ENCODE data around the gene C22orf31. TPM values are rescaled to one million over a fixed set of nuclear protein-coding genes. Genes with fewer than 3 reads are reported as not detected.

C22orf31 gene
- total and polyA plus RNA-seq, 2 donors (not counting 3 experiments of a cell fraction or from before 2014, with no cell fraction given): not detected

- H3K4me2 ChIP-seq (ENCODE audit: insufficient read depth, low read length): peak overlapping the region; percentile 77
- BruUV-seq (replicated peaks): no TSS peak
- no peaks in the 10 kb centered on the region for H3K36me3 ChIP-seq (ENCODE audit: control insufficient read depth in 2 of 2, extremely low read depth in 1 of 2, insufficient read depth in 2 of 2, low read length in 2 of 2)
- intact Hi-C loops (cut with micrococcal nuclease) (loop anchor here (1.0 to 5.0 kb wide), 5 partner anchors 10 to 230 kb away; partner anchors contain the start of genes XBP1 and ZNRF3), dilution Hi-C loops (cut with MboI; ENCODE audit: extremely low pct_ligation_motif_present, low sequenced_read_pairs) (no loop called here)
- DNase-seq (ENCODE audit: low read depth, low spot score): peak; percentile 82
- H3K4me3 ChIP-seq (replicated peaks in 1 of 3; ENCODE audit: insufficient read depth in 1 of 3, low read depth in 1 of 3, low read length in 3 of 3): peak overlapping the region; percentile 19 to 61 (median 52)
- no peaks in the 10 kb centered on the region for H3K27me3 ChIP-seq (ENCODE audit: control insufficient read depth in 2 of 2, insufficient read depth in 2 of 2, low read length in 2 of 2)
- ChIA-PET CTCF (interaction anchor here (0.7 to 3.2 kb wide), 13 partner anchors 10 to 430 kb away, joined by 3 to 38 read pairs (median 4); partner anchors contain the start of gene ZNRF3), POLR2A (interaction anchor here (0.7 kb wide), 1 partner anchor 148 kb away, joined by 5 read pairs; no protein-coding TSS in a partner anchor)
- no peak for FAIRE-seq
- H3K9me1 ChIP-seq (replicated peaks; ENCODE audit: control insufficient read depth, extremely low read depth, insufficient read depth, low read length): no peaks in the 10 kb centered on the region
- H3K9ac ChIP-seq (replicated peaks; ENCODE audit: extremely low read depth, insufficient read depth, low read length): peak overlapping the region; percentile 74
- H3K79me2 ChIP-seq (ENCODE audit: control insufficient read depth, insufficient read depth, low read length): no peaks in the 10 kb centered on the region
- peak; percentile 69 for TF ChIP-seq POLR2AphosphoS5 (IDR thresholded peaks at IDR 0.05; ENCODE audit: insufficient read depth, low read depth, low read length)
- no peak for TF ChIP-seq MAX (IDR thresholded peaks at IDR 0.05; ENCODE audit: insufficient read depth, insufficient read length)
- H2AFZ ChIP-seq (ENCODE audit: low read depth, low read length): peak overlapping the region; percentile 73
- no peaks in the 10 kb centered on the region for H3K9me3 ChIP-seq (replicated peaks; ENCODE audit: control insufficient read depth, insufficient read depth, low read length)
- H3K27ac ChIP-seq (ENCODE audit: insufficient read depth, low read depth, low read length): peak overlapping the region; percentile 99
- H3K4me1 ChIP-seq (ENCODE audit: control insufficient read depth, extremely low read depth, insufficient read depth, low read length): peaks cover 27% of the 10 kb centered on the region
- H4K20me1 ChIP-seq (replicated peaks; ENCODE audit: control insufficient read depth, extremely low read depth, insufficient read depth, low read length): no peaks in the 10 kb centered on the region
Measured at GRCh38 chr22:29030618-29031226, 30.9 kb downstream of the C22orf31 start.

GRCh38 chr22:29030016-29030617, 31.5 kb downstream of the C22orf31 start:
- Histone ChIP-seq H3K9me3 (replicated peaks; ENCODE audit: control insufficient read depth, insufficient read depth, low read length) (no peaks in the 10 kb centered on the region), H3K4me3 (replicated peaks in 1 of 3; ENCODE audit: insufficient read depth in 1 of 3, low read depth in 1 of 3, low read length in 3 of 3) (peak overlapping the region; percentile 19 to 61 (median 52)), H3K79me2 (ENCODE audit: control insufficient read depth, insufficient read depth, low read length) (no peaks in the 10 kb centered on the region), H3K9me1 (replicated peaks; ENCODE audit: control insufficient read depth, extremely low read depth, insufficient read depth, low read length) (no peaks in the 10 kb centered on the region), H3K27me3 (ENCODE audit: control insufficient read depth in 2 of 2, insufficient read depth in 2 of 2, low read length in 2 of 2) (no peaks in the 10 kb centered on the region), H3K4me1 (ENCODE audit: control insufficient read depth, extremely low read depth, insufficient read depth, low read length) (peaks cover 27% of the 10 kb centered on the region), H3K36me3 (ENCODE audit: control insufficient read depth in 2 of 2, extremely low read depth in 1 of 2, insufficient read depth in 2 of 2, low read length in 2 of 2) (no peaks in the 10 kb centered on the region), H2AFZ (ENCODE audit: low read depth, low read length) (peak overlapping the region; percentile 73), H3K27ac (ENCODE audit: insufficient read depth, low read depth, low read length) (peak overlapping the region; percentile 99), H3K4me2 (ENCODE audit: insufficient read depth, low read length) (peak overlapping the region; percentile 77), H3K9ac (replicated peaks; ENCODE audit: extremely low read depth, insufficient read depth, low read length) (peak overlapping the region; percentile 74), H4K20me1 (replicated peaks; ENCODE audit: control insufficient read depth, extremely low read depth, insufficient read depth, low read length) (no peaks in the 10 kb centered on the region)
- BruUV-seq (replicated peaks): TSS peak; percentile 53
- dilution Hi-C loops (cut with MboI; ENCODE audit: extremely low pct_ligation_motif_present, low sequenced_read_pairs) (no loop called here), intact Hi-C loops (cut with micrococcal nuclease) (loop anchor here (2.0 to 5.0 kb wide), 2 partner anchors 98 to 229 kb away; partner anchors contain the start of gene XBP1)
- DNase-seq (ENCODE audit: low read depth, low spot score): no peak
- no peak for FAIRE-seq
- TF ChIP-seq GATA2 (IDR thresholded peaks at IDR 0.05; ENCODE audit: insufficient read depth, insufficient read length, low read depth, low read length) (peak; percentile 52), CTCF (IDR thresholded peaks at IDR 0.05; ENCODE audit: extremely low read depth in 1 of 2, insufficient read depth in 1 of 2, low read depth in 1 of 2, low read length in 2 of 2) (no peak)
- ChIA-PET CTCF (interaction anchor here (0.9 to 3.8 kb wide), 5 partner anchors 10 to 174 kb away, joined by 3 to 38 read pairs (median 21); partner anchors contain the start of gene ZNRF3), POLR2A (no interaction called here)
